Neural cell (in vitro differentiated cells): ENCODE measurements around the gene TGFBR2. TPM values are rescaled to one million over a fixed set of nuclear protein-coding genes. Genes with fewer than 3 reads are reported as not detected.

Experiments used
- H2AFZ ChIP-seq: fragments of 200-600, 300-800 bp; sonication (generic), shearing (Covaris generic); 2 replicates; pipeline ENCODE4 v1.6.0; 2014; ENCODE audit warnings: low read depth, mild to moderate bottlenecking, antibody characterized with exemption, low read length, moderate library complexity
- H3F3A ChIP-seq: fragments of 200-600 bp; shearing (Covaris generic); 2 replicates; pipeline ENCODE4 v1.6.1; 2016; ENCODE audit warnings: mild to moderate bottlenecking, moderate library complexity, mixed read lengths, antibody characterized with exemption, low read length; ENCODE audit not compliant: insufficient read depth, poor library complexity, severe bottlenecking
- H3K27ac ChIP-seq: fragments of 200-600, 300-800 bp; sonication (generic), shearing (Covaris generic); 2 replicates; pipeline ENCODE4 v1.5.1; 2014; ENCODE audit warnings: mild to moderate bottlenecking, low read length, moderate library complexity
- H3K27me3 ChIP-seq: fragments of 300-800, 200-600 bp; sonication (generic), shearing (Covaris generic); 2 replicates; pipeline ENCODE4 v1.6.0; 2014; ENCODE audit warnings: mild to moderate bottlenecking, low read depth, low read length, moderate library complexity; ENCODE audit not compliant: insufficient read depth
- H3K36me3 ChIP-seq: fragments of 300-800, 200-600 bp; sonication (generic), shearing (Covaris generic); 2 replicates; pipeline ENCODE4 v1.5.1; 2014; ENCODE audit warnings: mild to moderate bottlenecking, antibody characterized with exemption, low read length, moderate library complexity; ENCODE audit not compliant: insufficient read depth
- H3K4me2 ChIP-seq: fragments of 300-800, 200-600 bp; sonication (generic), shearing (Covaris generic); 2 replicates; pipeline ENCODE4 v1.6.0; 2014; ENCODE audit warnings: mild to moderate bottlenecking, low read length
- H3K4me3 ChIP-seq: fragments of 300-800, 200-600 bp; sonication (generic), shearing (Covaris generic); 2 replicates; pipeline ENCODE4 v1.5.1; 2014; ENCODE audit warnings: mild to moderate bottlenecking, low read length, moderate library complexity
- H3K79me2 ChIP-seq: fragments of 200-600 bp; shearing (Covaris generic); replicated peaks from 2 replicates; pipeline ENCODE4 v1.6.0; 2014; ENCODE audit warnings: mild to moderate bottlenecking, low read length, moderate library complexity; ENCODE audit not compliant: insufficient read depth
- H3K9ac ChIP-seq: fragments of 300-800, 200-600 bp; sonication (generic), shearing (Covaris generic); 2 replicates; pipeline ENCODE4 v1.6.1; 2016; ENCODE audit warnings: mild to moderate bottlenecking, low read length, mixed read lengths
- H3K9me2 ChIP-seq: fragments of 200-600 bp; shearing (Covaris generic); 2 replicates; pipeline ENCODE4 v1.6.1; 2016; ENCODE audit warnings: mild to moderate bottlenecking, low read length, mixed read lengths; ENCODE audit not compliant: insufficient read depth
- H3K9me3 ChIP-seq: fragments of 200-600, 300-800 bp; sonication (generic), shearing (Covaris generic); 2 replicates; pipeline ENCODE4 v1.6.1; 2016; ENCODE audit warnings: mild to moderate bottlenecking, mixed run types, low read length, moderate library complexity, mixed read lengths
- H4K20me1 ChIP-seq: fragments of 200-600 bp; shearing (Covaris generic); 2 replicates; pipeline ENCODE4 v1.6.1; 2016; ENCODE audit warnings: mild to moderate bottlenecking, mixed run types; ENCODE audit not compliant: insufficient read depth
- EP300 ChIP-seq: fragments of 450-650 bp; conservative IDR thresholded peaks from 2 replicates; pipeline ENCODE4 v1.6.1; 2014; ENCODE audit warnings: antibody characterized with exemption, mild to moderate bottlenecking, moderate library complexity; ENCODE audit not compliant: poor library complexity, severe bottlenecking
- EZH2 ChIP-seq: fragments of 200-600, 300-800 bp; shearing (Covaris generic), sonication (generic); IDR thresholded peaks from 2 replicates; pipeline ENCODE4 v1.6.1; 2014; ENCODE audit warnings: antibody characterized with exemption, low read length, borderline replicate concordance, mild to moderate bottlenecking; ENCODE audit not compliant: insufficient read depth, poor library complexity, severe bottlenecking
- MXI1 ChIP-seq: fragments of 450-650 bp; conservative IDR thresholded peaks from 2 replicates; pipeline ENCODE4 v1.6.1; 2014; ENCODE audit warnings: antibody characterized with exemption, mild to moderate bottlenecking; ENCODE audit not compliant: poor library complexity, severe bottlenecking
- POLR2AphosphoS5 ChIP-seq: IDR thresholded peaks from 2 replicates; pipeline ENCODE4 v1.6.1; 2012
- RAD21 ChIP-seq: fragments of 450-650 bp; conservative IDR thresholded peaks from 2 replicates; pipeline ENCODE4 v1.6.1; 2014; ENCODE audit warnings: antibody characterized with exemption, mild to moderate bottlenecking, moderate library complexity
- REST ChIP-seq: IDR thresholded peaks from 2 replicates; pipeline ENCODE4 v1.6.1; 2012; ENCODE audit warnings: borderline replicate concordance
- SMC3 ChIP-seq: fragments of 450-650 bp; conservative IDR thresholded peaks from 2 replicates; pipeline ENCODE4 v1.6.1; 2014; ENCODE audit warnings: antibody characterized with exemption, mild to moderate bottlenecking, moderate library complexity; ENCODE audit not compliant: poor library complexity
- TAF1 ChIP-seq: IDR thresholded peaks from 2 replicates; pipeline ENCODE4 v1.6.1; 2012; ENCODE audit warnings: low read depth
- polyA plus RNA-seq: library from polyadenylated mRNA; depleted of rRNA; stranded (reverse); fragments of >200 nt; gene quantifications from 2 replicates; pipeline ENCODE4 v1.2.3, GENCODE V29; 2014
- TF ChIP-seq, protein P1 (sequence below): fragments of 450-650 bp; IDR thresholded peaks from 2 replicates; pipeline ENCODE4 v1.5.1; 2014; ENCODE audit warnings: antibody characterized with exemption, mild to moderate bottlenecking, moderate library complexity; ENCODE audit not compliant: poor library complexity, severe bottlenecking

Gene TGFBR2
- polyA plus RNA-seq, 1 donor from 2014 or later: not detected

DNA sequence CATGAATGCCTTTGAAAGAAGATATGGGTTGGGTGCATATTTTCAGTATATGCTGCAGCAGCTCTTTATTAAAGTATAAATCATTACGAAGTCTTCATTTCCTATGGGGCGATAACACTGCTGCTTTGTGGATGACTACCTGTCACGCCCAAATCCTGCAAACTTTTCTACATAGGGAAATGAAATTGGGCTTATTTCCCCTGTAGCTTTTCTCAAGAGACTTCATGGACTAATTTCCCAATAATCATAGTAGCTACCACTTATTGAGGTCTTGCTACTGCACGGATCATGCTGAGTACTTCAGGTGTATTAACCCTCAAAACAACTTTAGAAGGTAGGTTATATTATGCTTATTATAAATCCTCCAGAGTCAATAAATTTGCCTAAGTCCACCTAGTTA, 8.0 kb downstream of the TGFBR2 start:
- Histone ChIP-seq H4K20me1 (no peaks in the 10 kb centered on the region), H3K9me2 (no peaks in the 10 kb centered on the region), H3K36me3 (no peaks in the 10 kb centered on the region), H3K27ac (no peak overlapping the region), H3K79me2 (no peaks in the 10 kb centered on the region), H3K9ac (no peak overlapping the region), H3K27me3 (no peaks in the 10 kb centered on the region), H3K4me2 (no peak overlapping the region), H3K9me3 (no peaks in the 10 kb centered on the region), H2AFZ (no peak overlapping the region), H3F3A (no peaks in the 10 kb centered on the region), H3K4me3 (no peak overlapping the region)
- TF ChIP-seq, protein P1, sequence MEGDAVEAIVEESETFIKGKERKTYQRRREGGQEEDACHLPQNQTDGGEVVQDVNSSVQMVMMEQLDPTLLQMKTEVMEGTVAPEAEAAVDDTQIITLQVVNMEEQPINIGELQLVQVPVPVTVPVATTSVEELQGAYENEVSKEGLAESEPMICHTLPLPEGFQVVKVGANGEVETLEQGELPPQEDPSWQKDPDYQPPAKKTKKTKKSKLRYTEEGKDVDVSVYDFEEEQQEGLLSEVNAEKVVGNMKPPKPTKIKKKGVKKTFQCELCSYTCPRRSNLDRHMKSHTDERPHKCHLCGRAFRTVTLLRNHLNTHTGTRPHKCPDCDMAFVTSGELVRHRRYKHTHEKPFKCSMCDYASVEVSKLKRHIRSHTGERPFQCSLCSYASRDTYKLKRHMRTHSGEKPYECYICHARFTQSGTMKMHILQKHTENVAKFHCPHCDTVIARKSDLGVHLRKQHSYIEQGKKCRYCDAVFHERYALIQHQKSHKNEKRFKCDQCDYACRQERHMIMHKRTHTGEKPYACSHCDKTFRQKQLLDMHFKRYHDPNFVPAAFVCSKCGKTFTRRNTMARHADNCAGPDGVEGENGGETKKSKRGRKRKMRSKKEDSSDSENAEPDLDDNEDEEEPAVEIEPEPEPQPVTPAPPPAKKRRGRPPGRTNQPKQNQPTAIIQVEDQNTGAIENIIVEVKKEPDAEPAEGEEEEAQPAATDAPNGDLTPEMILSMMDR: no peak
- no peak for TF ChIP-seq MXI1
- TF ChIP-seq EP300: no peak

- H3K4me3 ChIP-seq: no peak overlapping the region
- no peaks in the 10 kb centered on the region for H3K27me3 ChIP-seq
- H4K20me1 ChIP-seq: no peaks in the 10 kb centered on the region
- no peak overlapping the region for H3K27ac ChIP-seq
- no peaks in the 10 kb centered on the region for H3K79me2 ChIP-seq
- no peaks in the 10 kb centered on the region for H3K9me2 ChIP-seq
- TF ChIP-seq TAF1: no peak
- TF ChIP-seq RAD21: no peak
- TF ChIP-seq POLR2AphosphoS5: no peak
- no peak for TF ChIP-seq SMC3
- no peak for TF ChIP-seq REST
- no peak for TF ChIP-seq MXI1
- no peak for TF ChIP-seq EZH2
- no peak for TF ChIP-seq EP300
- TF ChIP-seq, protein P1: no peak
- H2AFZ ChIP-seq: no peak overlapping the region
- no peaks in the 10 kb centered on the region for H3K9me3 ChIP-seq
- H3K9ac ChIP-seq: no peak overlapping the region
- no peaks in the 10 kb centered on the region for H3F3A ChIP-seq
- no peak overlapping the region for H3K4me2 ChIP-seq
- no peaks in the 10 kb centered on the region for H3K36me3 ChIP-seq
These were observed 8.5 kb downstream of the TGFBR2 start for GRCh38 chr3:30614943-30615342.
